ENCODE results near the gene ZNF555.

Gene ZNF555

GRCh38 chr19:2811221-2811722 is 30.0 kb upstream of the ZNF555 start:
- H3K27ac ChIP-seq (ENCODE audit: low read length) = no peak overlapping the region
- no peak overlapping the region for H3K4me2 ChIP-seq (ENCODE audit: insufficient read depth, low read length)
- H3K36me3 ChIP-seq (ENCODE audit: insufficient read depth, low read length) = peaks cover 83% of the 10 kb centered on the region
- no peaks in the 10 kb centered on the region for H3K27me3 ChIP-seq (ENCODE audit: insufficient read depth, low read length, poor library complexity)
- H3K4me1 ChIP-seq (ENCODE audit: insufficient read depth, low read length) = no peaks in the 10 kb centered on the region
- no peak overlapping the region for H3K9ac ChIP-seq (ENCODE audit: low read depth, low read length)
- ATAC-seq (ENCODE audit: insufficient read depth, low read depth) (no peak), DNase-seq (no peak)
- no peaks in the 10 kb centered on the region for H3K79me2 ChIP-seq (ENCODE audit: insufficient read depth, low read length)
- no peaks in the 10 kb centered on the region for H3K9me3 ChIP-seq (ENCODE audit: insufficient read depth, low read length, severe bottlenecking)
- no peak for TF ChIP-seq EZH2 (IDR thresholded peaks at IDR 0.05; ENCODE audit: borderline replicate concordance, low read depth, low read length, severe bottlenecking)
- TF ChIP-seq CTCF (IDR thresholded peaks at IDR 0.05; ENCODE audit: borderline replicate concordance, extremely low read depth, low read length, poor library complexity, severe bottlenecking) = no peak
- H3K4me3 ChIP-seq (ENCODE audit: low read depth in 1 of 2, low read length in 2 of 2) = no peak overlapping the region
- no peak overlapping the region for H2AFZ ChIP-seq (ENCODE audit: low read depth, low read length)
- peaks cover 6% of the 10 kb centered on the region; the same call in 1 of the 2 replicates for H4K20me1 ChIP-seq (ENCODE audit: insufficient read depth, low read length)

- Histone ChIP-seq H3K4me2 (ENCODE audit: insufficient read depth, low read length) (no peak overlapping the region), H2AFZ (ENCODE audit: low read depth, low read length) (no peak overlapping the region), H3K36me3 (ENCODE audit: insufficient read depth, low read length) (peaks cover 77% of the 10 kb centered on the region), H3K9ac (ENCODE audit: low read depth, low read length) (no peak overlapping the region), H4K20me1 (ENCODE audit: insufficient read depth, low read length) (no peaks in the 10 kb centered on the region; the same call in 1 of the 2 replicates), H3K27me3 (ENCODE audit: insufficient read depth, low read length, poor library complexity) (no peaks in the 10 kb centered on the region), H3K79me2 (ENCODE audit: insufficient read depth, low read length) (no peaks in the 10 kb centered on the region), H3K4me1 (ENCODE audit: insufficient read depth, low read length) (no peaks in the 10 kb centered on the region), H3K4me3 (ENCODE audit: low read depth in 1 of 2, low read length in 2 of 2) (no peak overlapping the region), H3K27ac (ENCODE audit: low read length) (no peak overlapping the region), H3K9me3 (ENCODE audit: insufficient read depth, low read length, severe bottlenecking) (no peaks in the 10 kb centered on the region)
- DNase-seq = no peak
- no peak for ATAC-seq (ENCODE audit: insufficient read depth, low read depth)
- no peak for TF ChIP-seq EZH2 (IDR thresholded peaks at IDR 0.05; ENCODE audit: borderline replicate concordance, low read depth, low read length, severe bottlenecking)
These were observed 29.4 kb upstream of the ZNF555 start for GRCh38 chr19:2811735-2812413.

- Histone ChIP-seq H4K20me1 (ENCODE audit: insufficient read depth, low read length) (no peaks in the 10 kb centered on the region; the same call in 1 of the 2 replicates), H3K27me3 (ENCODE audit: insufficient read depth, low read length, poor library complexity) (no peaks in the 10 kb centered on the region), H3K9me3 (ENCODE audit: insufficient read depth, low read length, severe bottlenecking) (no peaks in the 10 kb centered on the region), H3K79me2 (ENCODE audit: insufficient read depth, low read length) (no peaks in the 10 kb centered on the region), H3K36me3 (ENCODE audit: insufficient read depth, low read length) (peaks cover 69% of the 10 kb centered on the region), H2AFZ (ENCODE audit: low read depth, low read length) (no peak overlapping the region), H3K4me1 (ENCODE audit: insufficient read depth, low read length) (no peaks in the 10 kb centered on the region), H3K27ac (ENCODE audit: low read length) (no peak overlapping the region), H3K9ac (ENCODE audit: low read depth, low read length) (no peak overlapping the region), H3K4me3 (ENCODE audit: low read depth in 1 of 2, low read length in 2 of 2) (no peak overlapping the region), H3K4me2 (ENCODE audit: insufficient read depth, low read length) (no peak overlapping the region)
- TF ChIP-seq CTCF (IDR thresholded peaks at IDR 0.05; ENCODE audit: borderline replicate concordance, extremely low read depth, low read length, poor library complexity, severe bottlenecking) = no peak
- no peak for ATAC-seq (ENCODE audit: insufficient read depth, low read depth)
- no peak for DNase-seq
These were observed 28.7 kb upstream of the ZNF555 start for GRCh38 chr19:2812414-2813234.

Measured in DND-41 (cell line).